Neuronal stem cell (in vitro differentiated cells): ENCODE measurements around the gene SETD1B.

Experiments used
- DNase-seq: peaks from one replicate; pipeline ENCODE4 v3.0.0-alpha.2; 2013; ENCODE audit warnings: low spot score
- H2AFZ ChIP-seq: one replicate; pipeline ENCODE4 v1.6.1; 2013; ENCODE audit warnings: mild to moderate bottlenecking, low read length, inconsistent platforms
- H2AK5ac ChIP-seq: 2 replicates; pipeline ENCODE4 v1.6.1; 2013; ENCODE audit warnings: low read depth, mild to moderate bottlenecking, inconsistent platforms, low read length, moderate library complexity, mixed read lengths
- H2BK120ac ChIP-seq: 2 replicates; pipeline ENCODE4 v1.6.1; 2013; ENCODE audit warnings: low read depth, mild to moderate bottlenecking, inconsistent platforms, low read length, moderate library complexity, mixed read lengths
- H2BK12ac ChIP-seq: one replicate; pipeline ENCODE4 v1.6.1; 2013; ENCODE audit warnings: low read length, inconsistent platforms
- H2BK15ac ChIP-seq: 2 replicates; pipeline ENCODE4 v1.6.1; 2013; ENCODE audit warnings: mild to moderate bottlenecking, low read length, inconsistent platforms, mixed read lengths
- H2BK5ac ChIP-seq: one replicate; pipeline ENCODE4 v1.6.1; 2013; ENCODE audit warnings: inconsistent platforms, mild to moderate bottlenecking, low read length, moderate library complexity
- H3K14ac ChIP-seq: one replicate; pipeline ENCODE4 v1.6.1; 2013; ENCODE audit warnings: low read length, inconsistent platforms
- H3K18ac ChIP-seq: 2 replicates; pipeline ENCODE4 v1.6.1; 2013; ENCODE audit warnings: low read length, inconsistent platforms
- H3K23ac ChIP-seq: 2 replicates; pipeline ENCODE4 v1.6.1; 2013; ENCODE audit warnings: low read depth, mild to moderate bottlenecking, mixed read lengths, low read length, inconsistent platforms; ENCODE audit not compliant: poor library complexity
- H3K27ac ChIP-seq: replicated peaks from 3 replicates; pipeline ENCODE4 v1.5.1; 2013; ENCODE audit warnings: low read length, inconsistent platforms
- H3K27me3 ChIP-seq, 3 experiments: 2 replicates each; pipeline ENCODE4 v1.6.1; 2013; ENCODE audit warnings: low read length in 3 of 3, mild to moderate bottlenecking in 2 of 3, inconsistent platforms in 1 of 3, low read depth in 1 of 3, mixed read lengths in 1 of 3, moderate library complexity in 1 of 3; ENCODE audit not compliant: control insufficient read depth in 3 of 3, insufficient read depth in 3 of 3
- H3K36me3 ChIP-seq, 2 donors: replicated peaks in 1 of 2; 2 replicates each; pipeline ENCODE4 v1.6.1; 2013; ENCODE audit warnings: low read length in 2 of 2; ENCODE audit not compliant: control insufficient read depth in 2 of 2, insufficient read depth in 2 of 2
- H3K4ac ChIP-seq: 2 replicates; pipeline ENCODE4 v1.6.1; 2013; ENCODE audit warnings: inconsistent platforms, mild to moderate bottlenecking, low read length, moderate library complexity
- H3K4me1 ChIP-seq, 2 donors: 1 replicate in 1 of 2; 2 replicates in 1 of 2; pipeline ENCODE4 v1.6.1; 2013; ENCODE audit warnings: low read length in 2 of 2, low read depth in 1 of 2; ENCODE audit not compliant: control insufficient read depth in 2 of 2, insufficient read depth in 1 of 2
- H3K4me2 ChIP-seq: one replicate; pipeline ENCODE4 v1.6.1; 2013; ENCODE audit warnings: mild to moderate bottlenecking, low read length, inconsistent platforms; ENCODE audit not compliant: insufficient read depth, poor library complexity, severe bottlenecking
- H3K4me3 ChIP-seq, 2 donors: 2 replicates each; pipeline ENCODE4 v1.5.1; 2013; ENCODE audit warnings: low read length in 2 of 2, mild to moderate bottlenecking in 2 of 2, inconsistent platforms in 1 of 2, moderate library complexity in 1 of 2
- H3K79me1 ChIP-seq: one replicate; pipeline ENCODE4 v1.6.1; 2013; ENCODE audit warnings: low read depth, mild to moderate bottlenecking, inconsistent platforms, low read length, moderate library complexity
- H3K9ac ChIP-seq: one replicate; pipeline ENCODE4 v1.6.1; 2013; ENCODE audit warnings: mild to moderate bottlenecking, low read depth, low read length, inconsistent platforms; ENCODE audit not compliant: poor library complexity
- H3K9me3 ChIP-seq, 2 donors: replicated peaks in 1 of 2; 2 replicates each; pipeline versions ENCODE3 to v1.6.1; 2013; ENCODE audit warnings: low read length in 2 of 2, mild to moderate bottlenecking in 2 of 2, inconsistent platforms in 1 of 2, low read depth in 1 of 2, mixed read lengths in 1 of 2, moderate library complexity in 1 of 2; ENCODE audit not compliant: control insufficient read depth in 2 of 2, insufficient read depth in 1 of 2
- H4K8ac ChIP-seq: one replicate; pipeline ENCODE4 v1.6.1; 2013; ENCODE audit warnings: low read depth, mild to moderate bottlenecking, inconsistent platforms, low read length, moderate library complexity
- H4K91ac ChIP-seq: one replicate; pipeline ENCODE4 v1.6.1; 2013; ENCODE audit warnings: low read length, low read depth, mild to moderate bottlenecking, inconsistent platforms; ENCODE audit not compliant: poor library complexity
- WGBS, 2 donors: extraction: QIAGEN DNeasy Blood & Tissue Kit; methylation state at CpG; one replicate each; pipeline ENCODE4 v1.1.7; 2013; ENCODE audit warnings: missing lambda C conversion rate in 2 of 2, mixed read lengths in 1 of 2; ENCODE audit not compliant: insufficient read length in 2 of 2, insufficient replicate concordance in 1 of 2; ENCODE audit errors: extremely low coverage in 2 of 2; 5-methylcytosine and 5-hydroxymethylcytosine counted together

SETD1B gene

DNA sequence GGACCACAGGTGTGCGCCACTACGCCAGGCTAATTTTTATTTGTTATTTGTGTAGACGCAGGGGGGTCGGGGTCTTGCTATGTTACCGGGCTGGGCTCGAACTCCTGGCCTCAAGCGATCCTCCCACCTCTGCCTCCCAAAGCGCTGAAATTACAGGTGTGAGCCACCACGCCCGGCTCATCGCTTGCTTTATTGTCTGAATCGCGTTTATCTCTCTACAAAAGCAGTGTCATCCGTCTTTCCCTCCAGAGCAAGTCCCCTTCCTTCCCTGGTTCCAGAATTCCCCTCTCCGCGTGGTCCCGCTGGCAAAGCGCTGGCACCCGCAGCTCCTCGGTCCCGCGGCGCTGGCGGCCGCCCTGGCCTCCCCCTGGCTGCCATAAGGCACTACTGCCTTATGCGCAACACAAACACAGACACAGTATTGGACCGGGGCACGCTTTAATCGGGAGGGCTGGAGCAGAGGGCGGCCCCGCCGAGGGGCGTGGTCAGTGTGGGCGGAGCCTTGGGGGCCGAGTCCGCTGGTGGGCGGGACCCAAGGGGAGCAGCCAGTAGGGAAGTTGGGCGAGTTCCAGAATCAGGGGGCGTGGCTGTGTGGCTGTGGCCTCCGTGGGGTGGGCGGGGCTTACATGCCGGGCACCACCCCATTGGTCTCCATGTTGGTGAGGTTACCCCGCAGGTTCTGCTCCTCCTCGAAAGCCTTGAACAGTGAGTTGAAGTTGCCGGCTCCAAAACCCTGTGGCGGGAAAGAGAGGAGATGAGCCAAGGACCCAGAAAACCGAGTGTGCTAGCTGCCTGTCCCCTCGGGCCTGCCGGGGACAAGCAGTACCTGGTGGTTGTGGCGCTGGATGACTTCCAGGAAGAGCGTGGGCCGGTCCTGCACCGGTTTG lies 35.5 kb downstream of the SETD1B start:
- Histone ChIP-seq H3K27me3 (no peaks in the 10 kb centered on the region), H3K79me1 (no peaks in the 10 kb centered on the region)

DNA sequence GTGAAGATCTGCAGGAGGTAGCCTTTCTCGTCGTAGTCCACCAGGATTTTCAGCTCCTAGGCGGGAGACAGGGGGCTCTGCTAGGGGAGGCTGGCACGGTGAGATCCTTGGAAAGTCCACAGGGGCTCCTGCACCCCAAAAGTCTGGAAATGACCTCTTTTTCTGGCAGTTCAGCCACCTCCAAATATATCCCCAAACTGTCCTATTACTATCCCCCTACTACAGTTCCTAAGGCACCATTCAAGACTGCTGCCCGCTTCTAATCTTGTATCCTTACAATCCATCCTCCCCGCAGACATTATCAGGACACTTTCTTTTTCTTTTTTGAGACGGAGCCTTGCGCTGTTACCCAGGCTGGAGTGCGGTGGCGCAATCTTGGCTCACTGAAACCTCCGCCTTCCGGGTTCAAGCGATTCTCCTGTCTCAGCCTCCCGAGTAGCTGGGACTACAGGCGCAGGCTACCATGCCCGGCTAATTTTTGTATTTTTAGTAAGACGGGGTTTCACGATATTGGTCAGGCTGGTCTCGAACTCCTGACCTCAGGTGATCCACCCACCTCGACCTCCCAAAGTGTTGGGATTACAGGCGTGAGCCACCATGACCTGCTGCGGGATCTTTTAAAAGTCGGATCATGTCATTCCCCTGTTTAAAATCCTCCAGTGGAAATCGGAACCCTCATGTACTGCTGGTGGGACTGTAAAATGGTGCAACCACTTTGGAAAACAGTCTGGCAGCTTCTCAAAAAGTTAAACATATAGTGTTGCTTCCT lies 36.4 kb downstream of the SETD1B start:
- no peaks in the 10 kb centered on the region for H3K36me3 ChIP-seq
- H2AK5ac ChIP-seq = peak overlapping the region; percentile 81
- H3K4me3 ChIP-seq = peak overlapping the region; percentile 62 to 90
- peak overlapping the region; percentile 93 for H2AFZ ChIP-seq
- peak overlapping the region; percentile 98 for H3K18ac ChIP-seq
- peak overlapping the region; percentile 87 for H4K8ac ChIP-seq
- H3K4ac ChIP-seq = peak overlapping the region; percentile 26
- H3K79me1 ChIP-seq = no peaks in the 10 kb centered on the region
- H4K91ac ChIP-seq = no peak overlapping the region
- no CpG with 5 or more reads among the region's 24 CpGs for WGBS, 2 donors
- no peak overlapping the region for H2BK5ac ChIP-seq
- H3K9ac ChIP-seq = peak overlapping the region; percentile 96
- H3K4me2 ChIP-seq = peak overlapping the region; percentile 99
- H3K23ac ChIP-seq = peak overlapping the region; percentile 80
- no peak overlapping the region for H2BK12ac ChIP-seq
- no peaks in the 10 kb centered on the region for H3K27me3 ChIP-seq
- peaks cover 0 to 1% of the 10 kb centered on the region in 2 donors for H3K9me3 ChIP-seq
- no peak overlapping the region for H3K27ac ChIP-seq
- peaks cover 0 to 2% of the 10 kb centered on the region in 2 donors for H3K4me1 ChIP-seq
- no peak overlapping the region for H2BK15ac ChIP-seq
- no peak for DNase-seq
- H3K14ac ChIP-seq = no peak overlapping the region
- H2BK120ac ChIP-seq = no peak overlapping the region

More for the DNA sequence above, 35.5 kb downstream of the SETD1B start:
- peak overlapping the region; percentile 96 for H3K9ac ChIP-seq
- no CpG with 5 or more reads among the region's 53 CpGs for WGBS, 2 donors
- H2AFZ ChIP-seq = peak overlapping the region; percentile 93
- peak overlapping the region; percentile 91 for H3K23ac ChIP-seq
- H2BK15ac ChIP-seq = peak overlapping the region; percentile 79
- peak overlapping the region; percentile 84 for H3K14ac ChIP-seq
- no peak overlapping the region for H4K91ac ChIP-seq
- peak overlapping the region; percentile 87 for H4K8ac ChIP-seq
- H3K4me2 ChIP-seq = peak overlapping the region; percentile 99
- peaks cover 0 to 2% of the 10 kb centered on the region in 2 donors for H3K4me1 ChIP-seq
- no peaks in the 10 kb centered on the region for H3K36me3 ChIP-seq
- peaks cover 0 to 1% of the 10 kb centered on the region in 2 donors for H3K9me3 ChIP-seq
- H2BK120ac ChIP-seq = no peak overlapping the region
- H2BK12ac ChIP-seq = peak overlapping the region; percentile 24
- peak overlapping the region; percentile 37 for H3K27ac ChIP-seq
- DNase-seq = peak; percentile 97
- H2AK5ac ChIP-seq = peak overlapping the region; percentile 88
- peak overlapping the region; percentile 5 for H2BK5ac ChIP-seq
- H3K4me3 ChIP-seq = peak overlapping the region; percentile 62 to 90
- peak overlapping the region; percentile 26 for H3K4ac ChIP-seq
- H3K18ac ChIP-seq = peak overlapping the region; percentile 98

DNA sequence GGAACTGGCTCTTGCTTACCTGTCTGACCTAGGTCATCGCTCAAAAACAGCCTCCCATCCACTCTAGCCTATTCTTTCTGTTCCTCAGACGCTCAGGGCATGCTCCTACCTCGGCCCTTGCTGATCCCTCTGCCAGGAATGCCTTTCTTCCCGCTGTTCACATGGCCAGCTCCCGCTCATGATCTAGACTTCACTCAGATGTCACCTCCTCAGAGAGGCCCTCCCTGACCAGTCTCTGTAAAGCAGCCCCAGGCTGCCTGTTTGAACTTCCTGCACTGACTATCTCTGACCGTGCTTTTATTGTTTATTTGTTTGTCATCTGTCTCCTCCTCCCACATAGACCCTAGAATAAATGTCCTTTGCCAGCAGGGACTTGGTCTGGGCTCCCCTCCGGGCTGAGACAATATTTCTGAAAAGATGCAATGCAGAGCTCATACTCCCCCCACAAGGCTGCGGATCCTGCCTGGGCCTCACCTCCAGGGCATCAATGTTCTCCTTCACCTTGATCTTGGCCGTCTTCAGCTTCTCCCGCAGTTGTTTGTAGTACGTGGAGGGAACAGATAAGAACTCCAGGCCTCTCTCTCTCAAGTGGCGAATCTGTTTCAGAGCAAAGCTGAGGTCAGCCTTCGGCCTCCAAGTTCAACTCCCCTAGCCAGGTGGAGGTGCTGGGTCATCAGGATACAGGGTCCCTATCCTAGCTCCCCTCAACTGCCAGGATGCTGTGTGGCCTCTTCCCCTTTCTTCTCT lies 39.6 kb downstream of the SETD1B start:
- no peaks in the 10 kb centered on the region for H3K36me3 ChIP-seq
- no peak overlapping the region for H3K23ac ChIP-seq
- H3K4me3 ChIP-seq = no peak overlapping the region
- DNase-seq = no peak
- H3K18ac ChIP-seq = peak overlapping the region; percentile 56
- no peak overlapping the region for H4K91ac ChIP-seq
- H3K4me2 ChIP-seq = no peak overlapping the region
- no peak overlapping the region for H4K8ac ChIP-seq
- H3K4ac ChIP-seq = no peak overlapping the region
- no peaks in the 10 kb centered on the region for H3K79me1 ChIP-seq
- no peak overlapping the region for H3K9ac ChIP-seq
- no peak overlapping the region for H2AFZ ChIP-seq
- no peak overlapping the region for H3K14ac ChIP-seq
- H2BK120ac ChIP-seq = no peak overlapping the region
- H3K27me3 ChIP-seq = no peaks in the 10 kb centered on the region
- H2BK15ac ChIP-seq = no peak overlapping the region
- WGBS, 2 donors = no CpG with 5 or more reads among the region's 13 CpGs
- no peak overlapping the region for H2BK5ac ChIP-seq
- peaks cover 0 to 1% of the 10 kb centered on the region in 2 donors for H3K9me3 ChIP-seq
- no peak overlapping the region for H2AK5ac ChIP-seq
- no peak overlapping the region for H2BK12ac ChIP-seq
- no peak overlapping the region for H3K27ac ChIP-seq
- peaks cover 0 to 2% of the 10 kb centered on the region in 2 donors for H3K4me1 ChIP-seq
